Upper lobe of right lung (tissue), 1 donor: Measurements from ENCODE around the gene LARP1. TPM values are rescaled to one million over a fixed set of nuclear protein-coding genes. Genes with fewer than 3 reads are reported as not detected.
A peak's percentile ranks its signal among the peaks of the same experiment; 100 is the strongest.

ENCODE experiments used
- ATAC-seq: fragments of 200-7000 bp; cut with Tn5 transposase; one replicate; pipeline ENCODE4 v1.9.1; 2020; ENCODE audit warnings: mild to moderate bottlenecking, moderate library complexity
- DNase-seq: peaks from one replicate; pipeline ENCODE4 v3.0.0-alpha.2; 2020
- H3K27ac ChIP-seq: fragments of 200-600 bp; one replicate; pipeline ENCODE4 v1.8.0; 2022
- H3K27me3 ChIP-seq: fragments of 200-600 bp; one replicate; pipeline ENCODE4 v1.8.0; 2022; ENCODE audit warnings: mild to moderate bottlenecking
- H3K36me3 ChIP-seq: fragments of 200-600 bp; one replicate; pipeline ENCODE4 v1.8.0; 2022
- H3K4me1 ChIP-seq: fragments of 200-600 bp; one replicate; pipeline ENCODE4 v1.8.0; 2022
- H3K4me3 ChIP-seq: fragments of 200-600 bp; one replicate; pipeline ENCODE4 v1.8.0; 2022; ENCODE audit warnings: mild to moderate bottlenecking
- H3K9me3 ChIP-seq: fragments of 200-600 bp; one replicate; pipeline ENCODE4 v1.8.0; 2022
- CTCF ChIP-seq: fragments of 200-600 bp; IDR thresholded peaks from one replicate; pipeline ENCODE4 v1.8.0; 2022; ENCODE audit warnings: antibody characterized with exemption
- intact Hi-C: fragments of 100-400 bp; cut with DNase I; formaldehyde crosslinking; loops from one replicate; pipeline ENCODE4 v1.11.0; 2022
- total RNA-seq: library from RNA; stranded (reverse); fragmentation: NEBNext Ultra II Directional; extraction: Animal tissue kit (Norgen Biotek cat#: 25700); gene quantifications from one replicate; pipeline ENCODE4 v1.2.1, GENCODE V29; 2021
- donor health status: DM: no; HTN: yes; CAD: no; lungs with severe emphysema.

LARP1 gene
- total RNA-seq, 1 donor from 2014 or later, result 151 TPM

GRCh38 chr5:154844809-154845208, 89.6 kb downstream of the LARP1 start:
- peaks cover 4% of the 10 kb centered on the region for H3K36me3 ChIP-seq
- no peak overlapping the region for H3K27ac ChIP-seq
- intact Hi-C loops, result no loop called here
- DNase-seq (no peak), ATAC-seq (peak; percentile 56)
- H3K27me3 ChIP-seq, result no peaks in the 10 kb centered on the region
- no peaks in the 10 kb centered on the region for H3K9me3 ChIP-seq
- H3K4me3 ChIP-seq, result no peak overlapping the region
- TF ChIP-seq CTCF, result no peak
- peaks cover 19% of the 10 kb centered on the region for H3K4me1 ChIP-seq

GRCh38 chr5:154849264-154849785, 94.1 kb downstream of the LARP1 start:
- intact Hi-C loops, result no loop called here
- no peak overlapping the region for H3K27ac ChIP-seq
- DNase-seq (no peak), ATAC-seq (no peak)
- peaks cover 25% of the 10 kb centered on the region for H3K4me1 ChIP-seq
- H3K4me3 ChIP-seq, result peak overlapping the region; percentile 65
- H3K36me3 ChIP-seq, result no peaks in the 10 kb centered on the region
- H3K9me3 ChIP-seq, result no peaks in the 10 kb centered on the region
- no peaks in the 10 kb centered on the region for H3K27me3 ChIP-seq
- TF ChIP-seq CTCF, result no peak

- Histone ChIP-seq H3K9me3 (no peaks in the 10 kb centered on the region), H3K4me3 (peak overlapping the region; percentile 65), H3K27ac (peak overlapping the region; percentile 85), H3K4me1 (peaks cover 24% of the 10 kb centered on the region), H3K27me3 (no peaks in the 10 kb centered on the region), H3K36me3 (no peaks in the 10 kb centered on the region)
- TF ChIP-seq CTCF, result no peak
- peak; percentile 58 for ATAC-seq
- DNase-seq, result no peak
- intact Hi-C loops, result no loop called here
Observed at GRCh38 chr5:154849791-154850201, 94.6 kb downstream of the LARP1 start.

GRCh38 chr5:154850255-154851062, 95.3 kb downstream of the LARP1 start, which contains the start of gene FAXDC2:
Gene FAXDC2, minus strand, starts transcription at chr5:154850603. Its CDS starts 12,425 bp downstream, at chr5:154838178.
- DNase-seq, result peak; percentile 81
- peak; percentile 97 for ATAC-seq

GRCh38 chr5:154851351-154851750, 96.2 kb downstream of the LARP1 start:
- Histone ChIP-seq H3K9me3 (no peaks in the 10 kb centered on the region), H3K36me3 (no peaks in the 10 kb centered on the region), H3K27me3 (no peaks in the 10 kb centered on the region), H3K4me1 (peaks cover 33% of the 10 kb centered on the region), H3K4me3 (no peak overlapping the region), H3K27ac (peak overlapping the region; percentile 85)
- no peak for DNase-seq
- intact Hi-C loops, result no loop called here
- no peak for TF ChIP-seq CTCF
- no peak for ATAC-seq

More at GRCh38 chr5:154850255-154851062, 95.3 kb downstream of the LARP1 start, which contains the start of gene FAXDC2:
- TF ChIP-seq CTCF, result no peak
- intact Hi-C loops, result no loop called here
- H3K4me1 ChIP-seq, result peaks cover 26% of the 10 kb centered on the region
- H3K36me3 ChIP-seq, result no peaks in the 10 kb centered on the region
- H3K27me3 ChIP-seq, result no peaks in the 10 kb centered on the region
- H3K27ac ChIP-seq, result peak within 1 kb of the TSS; percentile 85
- H3K9me3 ChIP-seq, result no peaks in the 10 kb centered on the region
- peak within 1 kb of the TSS; percentile 65 for H3K4me3 ChIP-seq
